Fibroblast of skin of left quadriceps (primary cell): ENCODE data around the gene LIX1.
"Not testable (repeated sequence)": the region's sequence is repeated elsewhere in the genome, so short reads cannot be mapped to it uniquely, and the experiment has no call there.

ENCODE experiments used
- DNase-seq, 2 experiments: peaks; one replicate each; pipeline ENCODE4 v3.0.0-alpha.2; 2013; ENCODE audit warnings: low read depth in 2 of 2

The LIX1 gene

GRCh38 chr5:97142521-97143254 lies at the start of gene LIX1:
Gene LIX1 (minus strand): TSS chr5:97142611. CDS start chr5:97142576, 35 bp downstream.
- DNase-seq: peak; percentile 18 to 26

- no peak for DNase-seq
These were observed 49.5 kb upstream of the LIX1 start for GRCh38 chr5:97191893-97192292.

GRCh38 chr5:97189523-97189922 lies 47.1 kb upstream of the LIX1 start:
- DNase-seq: not testable (repeated sequence)

GRCh38 chr5:97183930-97184213 lies 41.5 kb upstream of the LIX1 start:
- DNase-seq: no peak

GRCh38 chr5:97183100-97183929 lies 40.9 kb upstream of the LIX1 start, which contains the start of gene RIOK2:
Gene RIOK2 (minus strand): TSS chr5:97183247. CDS start chr5:97183191, 56 bp downstream.
- peak; percentile 90 to 93 for DNase-seq

- no peak for DNase-seq
These were observed 40.2 kb upstream of the LIX1 start for GRCh38 chr5:97182571-97183099.

- DNase-seq: no peak
These were observed 39.6 kb upstream of the LIX1 start for GRCh38 chr5:97181856-97182545.

- not testable (repeated sequence) for DNase-seq
These were observed 37.0 kb upstream of the LIX1 start for GRCh38 chr5:97179457-97179856.

- no peak for DNase-seq
These were observed 29.8 kb upstream of the LIX1 start for GRCh38 chr5:97172227-97172626.

GRCh38 chr5:97171703-97172102 lies 29.3 kb upstream of the LIX1 start:
- DNase-seq: no peak

GRCh38 chr5:97167435-97167834 lies 25.0 kb upstream of the LIX1 start:
- DNase-seq: no peak

GRCh38 chr5:97165726-97166125 lies 23.3 kb upstream of the LIX1 start:
- DNase-seq: no peak

- no peak for DNase-seq
These were observed 22.4 kb upstream of the LIX1 start for GRCh38 chr5:97164846-97165245.

- DNase-seq: no peak
These were observed 21.4 kb upstream of the LIX1 start for GRCh38 chr5:97163790-97164285.

GRCh38 chr5:97163360-97163764 lies 21.0 kb upstream of the LIX1 start:
- no peak for DNase-seq

- peak; percentile 61 to 64 for DNase-seq
These were observed 19.6 kb upstream of the LIX1 start for GRCh38 chr5:97162045-97162444.

GRCh38 chr5:97157689-97158088 lies 15.3 kb upstream of the LIX1 start:
- no peak for DNase-seq

- no peak for DNase-seq
These were observed 9.0 kb upstream of the LIX1 start for GRCh38 chr5:97151370-97151769.

GRCh38 chr5:97150401-97150800 lies 8.0 kb upstream of the LIX1 start:
- DNase-seq: no peak

GRCh38 chr5:97149709-97150108 lies 7.3 kb upstream of the LIX1 start:
- DNase-seq: no peak

- DNase-seq: no peak
These were observed 5.9 kb upstream of the LIX1 start for GRCh38 chr5:97148288-97148687.

GRCh38 chr5:97143704-97144103 lies 1.3 kb upstream of the LIX1 start:
- DNase-seq: no peak
